ENCODE measurements around the gene NR2F1-AS1. TPM values are rescaled to one million over a fixed set of nuclear protein-coding genes. Genes with fewer than 3 reads are reported as not detected.

NR2F1-AS1 gene
- total RNA-seq, 1 donor from 2014 or later = 5.2 TPM

GRCh38 chr5:93596676-93597490, 15.9 kb upstream of the NR2F1-AS1 start:
- Histone ChIP-seq H3K27ac (ENCODE audit: low read depth, low read length) (no peak overlapping the region), H3K36me3 (ENCODE audit: control insufficient read depth in 3 of 3, insufficient read depth in 3 of 3, low read length in 3 of 3) (no peaks in the 10 kb centered on the region), H3K4me1 (ENCODE audit: control insufficient read depth in 3 of 3, insufficient read depth in 3 of 3, low read length in 3 of 3) (peaks cover 0 to 6% (median 0%) of the 10 kb centered on the region in 3 donors), H3K9ac (ENCODE audit: low read depth in 1 of 3, low read length in 3 of 3) (no peak overlapping the region), H3K27me3 (ENCODE audit: control insufficient read depth in 3 of 3, insufficient read depth in 3 of 3, low read length in 3 of 3) (peaks cover 66 to 82% (median 74%) of the 10 kb centered on the region in 3 donors), H3K4me3 (ENCODE audit: low read length in 3 of 3) (no peak overlapping the region), H3K9me3 (ENCODE audit: control insufficient read depth in 3 of 3, low read length in 3 of 3) (no peaks in the 10 kb centered on the region)

GRCh38 chr5:93596310-93596675, 15.3 kb upstream of the NR2F1-AS1 start:
- Histone ChIP-seq H3K27ac (ENCODE audit: low read depth, low read length) (no peak overlapping the region), H3K4me3 (ENCODE audit: low read length in 3 of 3) (no peak overlapping the region), H3K36me3 (ENCODE audit: control insufficient read depth in 3 of 3, insufficient read depth in 3 of 3, low read length in 3 of 3) (no peaks in the 10 kb centered on the region), H3K27me3 (ENCODE audit: control insufficient read depth in 3 of 3, insufficient read depth in 3 of 3, low read length in 3 of 3) (peaks cover 60 to 80% (median 68%) of the 10 kb centered on the region in 3 donors), H3K9me3 (ENCODE audit: control insufficient read depth in 3 of 3, low read length in 3 of 3) (no peaks in the 10 kb centered on the region), H3K4me1 (ENCODE audit: control insufficient read depth in 3 of 3, insufficient read depth in 3 of 3, low read length in 3 of 3) (peaks cover 0 to 6% (median 0%) of the 10 kb centered on the region in 3 donors), H3K9ac (ENCODE audit: low read depth in 1 of 3, low read length in 3 of 3) (no peak overlapping the region)

GRCh38 chr5:93595420-93596147, 14.6 kb upstream of the NR2F1-AS1 start:
- H3K4me3 ChIP-seq (ENCODE audit: low read length in 3 of 3) = no peak overlapping the region
- H3K9ac ChIP-seq (ENCODE audit: low read depth in 1 of 3, low read length in 3 of 3) = no peak overlapping the region
- H3K4me1 ChIP-seq (ENCODE audit: control insufficient read depth in 3 of 3, insufficient read depth in 3 of 3, low read length in 3 of 3) = peaks cover 0 to 6% (median 0%) of the 10 kb centered on the region in 3 donors
- no peaks in the 10 kb centered on the region for H3K36me3 ChIP-seq (ENCODE audit: control insufficient read depth in 3 of 3, insufficient read depth in 3 of 3, low read length in 3 of 3)
- no peak overlapping the region for H3K27ac ChIP-seq (ENCODE audit: low read depth, low read length)
- no peaks in the 10 kb centered on the region for H3K9me3 ChIP-seq (ENCODE audit: control insufficient read depth in 3 of 3, low read length in 3 of 3)
- peaks cover 53 to 73% (median 61%) of the 10 kb centered on the region in 3 donors for H3K27me3 ChIP-seq (ENCODE audit: control insufficient read depth in 3 of 3, insufficient read depth in 3 of 3, low read length in 3 of 3)

- Histone ChIP-seq H3K4me1 (ENCODE audit: control insufficient read depth in 3 of 3, insufficient read depth in 3 of 3, low read length in 3 of 3) (peaks cover 0 to 6% (median 0%) of the 10 kb centered on the region in 3 donors), H3K27ac (ENCODE audit: low read depth, low read length) (no peak overlapping the region), H3K4me3 (ENCODE audit: low read length in 3 of 3) (no peak overlapping the region), H3K36me3 (ENCODE audit: control insufficient read depth in 3 of 3, insufficient read depth in 3 of 3, low read length in 3 of 3) (no peaks in the 10 kb centered on the region), H3K9me3 (ENCODE audit: control insufficient read depth in 3 of 3, low read length in 3 of 3) (no peaks in the 10 kb centered on the region), H3K27me3 (ENCODE audit: control insufficient read depth in 3 of 3, insufficient read depth in 3 of 3, low read length in 3 of 3) (peaks cover 48 to 66% (median 54%) of the 10 kb centered on the region in 3 donors), H3K9ac (ENCODE audit: low read depth in 1 of 3, low read length in 3 of 3) (no peak overlapping the region)
These were observed 13.8 kb upstream of the NR2F1-AS1 start for GRCh38 chr5:93594591-93595419.

- no peaks in the 10 kb centered on the region for H3K36me3 ChIP-seq (ENCODE audit: control insufficient read depth in 3 of 3, insufficient read depth in 3 of 3, low read length in 3 of 3)
- no peak overlapping the region for H3K9ac ChIP-seq (ENCODE audit: low read depth in 1 of 3, low read length in 3 of 3)
- peaks cover 36 to 60% (median 43%) of the 10 kb centered on the region in 3 donors for H3K27me3 ChIP-seq (ENCODE audit: control insufficient read depth in 3 of 3, insufficient read depth in 3 of 3, low read length in 3 of 3)
- no peaks in the 10 kb centered on the region for H3K9me3 ChIP-seq (ENCODE audit: control insufficient read depth in 3 of 3, low read length in 3 of 3)
- no peak overlapping the region for H3K4me3 ChIP-seq (ENCODE audit: low read length in 3 of 3)
- peaks cover 0 to 6% (median 0%) of the 10 kb centered on the region in 3 donors for H3K4me1 ChIP-seq (ENCODE audit: control insufficient read depth in 3 of 3, insufficient read depth in 3 of 3, low read length in 3 of 3)
- no peak overlapping the region for H3K27ac ChIP-seq (ENCODE audit: low read depth, low read length)
These were observed 12.6 kb upstream of the NR2F1-AS1 start for GRCh38 chr5:93593476-93594131.

- Histone ChIP-seq H3K27me3 (ENCODE audit: control insufficient read depth in 3 of 3, insufficient read depth in 3 of 3, low read length in 3 of 3) (peaks cover 32 to 58% (median 39%) of the 10 kb centered on the region in 3 donors), H3K9me3 (ENCODE audit: control insufficient read depth in 3 of 3, low read length in 3 of 3) (peaks cover 0 to 2% (median 0%) of the 10 kb centered on the region in 3 donors), H3K27ac (ENCODE audit: low read depth, low read length) (no peak overlapping the region), H3K36me3 (ENCODE audit: control insufficient read depth in 3 of 3, insufficient read depth in 3 of 3, low read length in 3 of 3) (no peaks in the 10 kb centered on the region), H3K4me1 (ENCODE audit: control insufficient read depth in 3 of 3, insufficient read depth in 3 of 3, low read length in 3 of 3) (peaks cover 0 to 4% (median 0%) of the 10 kb centered on the region in 3 donors), H3K4me3 (ENCODE audit: low read length in 3 of 3) (no peak overlapping the region), H3K9ac (ENCODE audit: low read depth in 1 of 3, low read length in 3 of 3) (no peak overlapping the region)
These were observed 11.9 kb upstream of the NR2F1-AS1 start for GRCh38 chr5:93592883-93593282.

GRCh38 chr5:93591323-93591945, 10.4 kb upstream of the NR2F1-AS1 start:
- H3K9me3 ChIP-seq (ENCODE audit: control insufficient read depth in 3 of 3, low read length in 3 of 3) = peaks cover 0 to 2% (median 0%) of the 10 kb centered on the region in 3 donors
- H3K9ac ChIP-seq (ENCODE audit: low read depth in 1 of 3, low read length in 3 of 3) = no peak overlapping the region

GRCh38 chr5:93590493-93590892, 9.5 kb upstream of the NR2F1-AS1 start:
- Histone ChIP-seq H3K4me1 (ENCODE audit: control insufficient read depth in 3 of 3, insufficient read depth in 3 of 3, low read length in 3 of 3) (peaks cover 0 to 2% (median 0%) of the 10 kb centered on the region in 3 donors), H3K27me3 (ENCODE audit: control insufficient read depth in 3 of 3, insufficient read depth in 3 of 3, low read length in 3 of 3) (peaks cover 21 to 58% (median 38%) of the 10 kb centered on the region in 3 donors), H3K4me3 (ENCODE audit: low read length in 3 of 3) (no peak overlapping the region), H3K9me3 (ENCODE audit: control insufficient read depth in 3 of 3, low read length in 3 of 3) (peaks cover 0 to 2% (median 0%) of the 10 kb centered on the region in 3 donors), H3K9ac (ENCODE audit: low read depth in 1 of 3, low read length in 3 of 3) (no peak overlapping the region), H3K27ac (ENCODE audit: low read depth, low read length) (no peak overlapping the region), H3K36me3 (ENCODE audit: control insufficient read depth in 3 of 3, insufficient read depth in 3 of 3, low read length in 3 of 3) (no peaks in the 10 kb centered on the region)

More at GRCh38 chr5:93591323-93591945, 10.4 kb upstream of the NR2F1-AS1 start:
- H3K4me3 ChIP-seq (ENCODE audit: low read length in 3 of 3) = no peak overlapping the region
- no peaks in the 10 kb centered on the region for H3K36me3 ChIP-seq (ENCODE audit: control insufficient read depth in 3 of 3, insufficient read depth in 3 of 3, low read length in 3 of 3)
- no peak overlapping the region for H3K27ac ChIP-seq (ENCODE audit: low read depth, low read length)
- H3K27me3 ChIP-seq (ENCODE audit: control insufficient read depth in 3 of 3, insufficient read depth in 3 of 3, low read length in 3 of 3) = peaks cover 24 to 58% (median 38%) of the 10 kb centered on the region in 3 donors
- peaks cover 0 to under 1% (median 0%) of the 10 kb centered on the region in 3 donors for H3K4me1 ChIP-seq (ENCODE audit: control insufficient read depth in 3 of 3, insufficient read depth in 3 of 3, low read length in 3 of 3)

- no peak overlapping the region for H3K27ac ChIP-seq (ENCODE audit: low read depth, low read length)
- no peak overlapping the region for H3K9ac ChIP-seq (ENCODE audit: low read depth in 1 of 3, low read length in 3 of 3)
- peaks cover 25 to 56% (median 35%) of the 10 kb centered on the region in 3 donors for H3K27me3 ChIP-seq (ENCODE audit: control insufficient read depth in 3 of 3, insufficient read depth in 3 of 3, low read length in 3 of 3)
- H3K4me1 ChIP-seq (ENCODE audit: control insufficient read depth in 3 of 3, insufficient read depth in 3 of 3, low read length in 3 of 3) = peaks cover 0 to 4% (median 3%) of the 10 kb centered on the region in 3 donors
- H3K4me3 ChIP-seq (ENCODE audit: low read length in 3 of 3) = no peak overlapping the region
- H3K36me3 ChIP-seq (ENCODE audit: control insufficient read depth in 3 of 3, insufficient read depth in 3 of 3, low read length in 3 of 3) = no peaks in the 10 kb centered on the region
- peaks cover 0 to 2% (median 0%) of the 10 kb centered on the region in 3 donors for H3K9me3 ChIP-seq (ENCODE audit: control insufficient read depth in 3 of 3, low read length in 3 of 3)
These were observed 8.8 kb upstream of the NR2F1-AS1 start for GRCh38 chr5:93589829-93590215.

Data from skeletal muscle tissue (tissue), 4 donors.